Adrenal gland (tissue), 5 donors: ENCODE results near the gene UBE2E3.
"Not testable (repeated sequence)": the region's sequence is repeated elsewhere in the genome, so short reads cannot be mapped to it uniquely, and the experiment has no call there.

Experiments used
- CTCF ChIP-seq, 6 experiments: fragments of 450-650 bp in 4 of 6; fragments of 200-600 bp in 2 of 6; sonication (generic) in 1 of 6; IDR thresholded peaks; 1 replicate in 5 of 6; 2 replicates in 1 of 6; pipeline versions ENCODE4 v1.5.1 to v1.8.0; 2016 to 2021; ENCODE audit warnings: antibody characterized with exemption in 6 of 6, mild to moderate bottlenecking in 2 of 6, moderate library complexity in 1 of 6
- POLR2A ChIP-seq, 2 donors: fragments of 450-650 bp; IDR thresholded peaks; one replicate each; pipeline ENCODE4 v1.6.1; 2017; ENCODE audit warnings: antibody characterized with exemption in 2 of 2, mild to moderate bottlenecking in 2 of 2, moderate library complexity in 1 of 2
- donor health status: DM: no; HTN: no; CAD: no.

DNA sequence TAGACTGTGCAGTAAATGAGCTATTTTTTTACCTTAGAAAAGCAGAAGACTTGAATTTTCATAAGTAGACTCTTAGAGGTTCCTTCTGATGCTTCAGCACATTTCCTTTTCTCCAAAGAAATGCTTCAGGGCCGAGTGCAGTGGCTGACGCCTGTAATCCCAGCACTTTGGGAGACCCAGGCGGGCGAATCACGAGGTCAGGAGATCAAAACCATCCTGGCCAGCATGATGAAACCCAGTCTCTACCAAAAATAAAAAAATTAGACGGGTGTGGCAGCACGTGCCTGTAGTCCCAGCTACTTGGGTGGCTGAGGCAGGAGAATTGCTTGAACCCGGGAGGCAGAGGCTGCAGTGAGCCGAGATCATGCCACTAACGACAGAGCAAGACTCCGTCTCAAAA is 60.4 kb downstream of the UBE2E3 start:
- not testable (repeated sequence) for TF ChIP-seq CTCF, POLR2A (IDR thresholded peaks at IDR 0.05)
